Natural killer cell treated with Interleukin-12 subunit alpha and Interleukin-12 subunit beta and Interleukin-15 and Interleukin-18, amount 100 ng/mL, for 72 hours (primary cell): ENCODE measurements around the gene DLK1. TPM values are rescaled to one million over a fixed set of nuclear protein-coding genes. Genes with fewer than 3 reads are reported as not detected.
A peak's percentile ranks its signal among the peaks of the same experiment; 100 is the strongest.

Source experiments
- ATAC-seq, 2 donors: fragments of 150-1000 bp; cut with Tn5 transposase in 1 of 2; sonication (Bioruptor Pico), chemical (Tn5 transposase) in 1 of 2; 2 replicates each; pipeline ENCODE4 v1.10.0; 2021
- DNase-seq: peaks from one replicate; pipeline ENCODE4 v3.0.0; 2022; ENCODE audit warnings: low spot score
- H3K27ac Mint-ChIP-seq, 2 donors: 1 replicate in 1 of 2; 2 replicates in 1 of 2; pipeline ENCODE4 v1.8.0; 2022; ENCODE audit warnings: mixed read lengths in 2 of 2, mild to moderate bottlenecking in 1 of 2, moderate library complexity in 1 of 2
- H3K27me3 Mint-ChIP-seq, 2 donors: 1 replicate in 1 of 2; 2 replicates in 1 of 2; pipeline ENCODE4 v1.8.0; 2022; ENCODE audit warnings: mixed read lengths in 2 of 2
- H3K36me3 Mint-ChIP-seq: one replicate; pipeline ENCODE4 v1.8.0; 2022; ENCODE audit warnings: mixed read lengths
- H3K4me1 Mint-ChIP-seq, 2 donors: 1 replicate in 1 of 2; 2 replicates in 1 of 2; pipeline ENCODE4 v1.8.0; 2022; ENCODE audit warnings: low read depth in 2 of 2, mixed read lengths in 2 of 2, mild to moderate bottlenecking in 1 of 2
- H3K4me3 Mint-ChIP-seq: one replicate; pipeline ENCODE4 v1.8.0; 2022; ENCODE audit warnings: mixed read lengths
- H3K9me3 Mint-ChIP-seq: 2 replicates; pipeline ENCODE4 v1.8.0; 2022; ENCODE audit warnings: mixed read lengths
- total RNA-seq, 2 donors: library from RNA; stranded (reverse); gene quantifications; one replicate each; pipeline ENCODE4 v1.2.3, GENCODE V29; 2022

The DLK1 gene
- total RNA-seq, 2 donors from 2014 or later: not detected

DNA sequence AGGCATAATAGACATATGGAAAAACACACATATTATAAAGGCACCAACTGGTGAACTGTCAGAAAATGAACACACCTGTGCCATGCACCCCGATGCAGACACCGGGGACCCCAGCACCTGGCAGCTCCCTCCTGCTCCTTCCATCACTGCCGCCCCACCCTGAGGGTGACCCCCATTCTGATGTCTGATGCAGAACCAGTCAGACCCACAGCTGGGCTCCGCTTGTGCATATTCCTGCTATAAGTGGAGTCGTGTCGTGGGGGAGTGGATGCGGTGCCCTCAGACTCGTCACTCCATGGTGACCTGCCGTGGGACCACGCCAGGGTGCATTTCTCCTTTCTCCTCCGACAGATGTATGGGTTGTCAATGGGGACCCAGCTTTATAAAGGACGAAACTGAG is 53.6 kb downstream of the DLK1 start:
- no peak for DNase-seq
- H3K36me3 Mint-ChIP-seq: no peaks in the 10 kb centered on the region
- no peak for ATAC-seq
- no peak overlapping the region for H3K27ac Mint-ChIP-seq
- H3K4me3 Mint-ChIP-seq: no peak overlapping the region
- H3K27me3 Mint-ChIP-seq: peaks cover 0 to 5% of the 10 kb centered on the region in 2 donors
- H3K9me3 Mint-ChIP-seq: no peaks in the 10 kb centered on the region
- H3K4me1 Mint-ChIP-seq: no peaks in the 10 kb centered on the region

DNA sequence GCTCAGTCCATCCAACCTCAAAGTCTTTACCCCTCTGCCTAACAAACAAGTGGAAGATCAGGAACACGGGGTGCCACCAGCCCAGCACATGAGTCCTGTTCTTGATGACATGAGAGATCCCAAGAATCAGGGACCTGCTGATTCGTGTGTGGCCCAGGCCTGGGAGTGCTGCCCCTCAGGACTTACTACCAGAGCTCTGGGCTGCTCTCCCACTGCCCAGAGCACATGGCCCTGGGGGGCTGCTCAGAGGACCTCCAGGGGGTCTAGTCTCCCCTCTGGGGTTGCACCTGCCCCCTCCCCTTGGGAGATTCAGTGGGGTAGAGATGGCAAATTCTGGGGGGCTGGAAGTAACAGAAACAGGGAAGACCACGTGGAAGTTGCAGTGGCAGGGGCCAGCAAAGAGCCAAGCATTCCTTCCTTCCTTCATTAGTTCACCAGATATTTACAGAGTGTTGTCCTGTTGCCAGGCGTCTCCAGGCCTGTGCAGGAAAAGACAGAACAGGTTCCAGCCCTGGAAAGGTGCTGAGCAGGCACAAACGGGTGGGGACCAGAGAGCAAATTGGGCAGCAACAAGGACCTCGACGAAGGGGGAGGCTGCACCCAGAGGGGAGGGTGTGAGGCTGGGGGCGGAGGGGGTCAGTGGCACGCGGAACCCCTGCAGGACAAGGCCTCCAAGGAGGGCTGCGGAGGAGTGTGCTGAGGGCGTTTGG is 54.1 kb downstream of the DLK1 start:
- Mint-ChIP-seq H3K4me1 (no peaks in the 10 kb centered on the region), H3K27ac (no peak overlapping the region), H3K4me3 (no peak overlapping the region), H3K36me3 (no peaks in the 10 kb centered on the region), H3K27me3 (peaks cover 0 to 5% of the 10 kb centered on the region in 2 donors), H3K9me3 (no peaks in the 10 kb centered on the region)
- DNase-seq: no peak
- no peak for ATAC-seq

GRCh38 chr14:100781952-100782351 is 55.3 kb downstream of the DLK1 start:
- Mint-ChIP-seq H3K27me3 (peaks cover 0 to 5% of the 10 kb centered on the region in 2 donors), H3K9me3 (no peaks in the 10 kb centered on the region), H3K36me3 (no peaks in the 10 kb centered on the region), H3K4me3 (no peak overlapping the region), H3K27ac (no peak overlapping the region), H3K4me1 (no peaks in the 10 kb centered on the region)
- no peak for ATAC-seq
- no peak for DNase-seq

DNA sequence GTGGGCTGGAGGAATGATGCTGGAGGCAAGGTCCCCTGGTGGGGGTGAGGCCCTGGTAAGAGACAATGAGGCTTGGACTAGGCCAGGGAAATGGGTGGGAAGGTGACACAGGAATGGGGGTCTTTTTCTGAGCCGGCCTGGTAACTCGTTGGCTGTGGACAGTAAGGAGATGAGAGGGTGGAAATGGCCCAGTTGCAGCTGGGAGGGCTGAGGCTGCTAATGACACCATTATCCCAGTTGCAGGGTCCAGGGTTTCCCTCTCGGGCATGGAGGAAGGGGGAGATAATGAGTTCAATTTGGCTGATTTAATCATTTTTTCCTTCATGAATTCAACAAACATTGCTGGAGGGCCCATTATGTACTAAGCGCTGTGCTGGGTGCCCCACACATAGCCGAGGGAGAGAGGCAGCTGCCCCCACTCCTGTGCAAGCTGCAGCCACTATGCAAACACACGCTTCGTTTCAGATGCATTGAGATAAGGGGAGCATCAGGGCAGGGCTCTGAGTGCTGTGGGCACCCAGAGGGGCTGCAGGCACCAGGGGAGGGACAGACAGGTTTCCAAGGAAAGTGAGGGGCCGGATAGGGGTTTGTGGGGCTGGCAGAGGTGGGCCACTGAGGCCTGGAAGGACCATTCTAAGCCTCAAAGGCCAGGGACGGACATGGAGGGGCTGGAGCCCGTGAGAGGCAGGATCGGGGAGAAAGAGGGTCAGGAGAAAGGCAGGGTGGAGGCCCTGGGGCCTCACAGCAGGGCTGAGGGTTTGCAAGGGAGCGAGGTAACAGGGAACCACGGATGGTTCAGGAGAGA is 56.0 kb downstream of the DLK1 start:
- DNase-seq (no peak), ATAC-seq (no peak)
- no peak overlapping the region for H3K27ac Mint-ChIP-seq
- H3K27me3 Mint-ChIP-seq: peaks cover 0 to 5% of the 10 kb centered on the region in 2 donors
- no peaks in the 10 kb centered on the region for H3K9me3 Mint-ChIP-seq
- H3K4me3 Mint-ChIP-seq: no peak overlapping the region
- H3K36me3 Mint-ChIP-seq: no peaks in the 10 kb centered on the region
- H3K4me1 Mint-ChIP-seq: no peaks in the 10 kb centered on the region

GRCh38 chr14:100783630-100784370 is 57.1 kb downstream of the DLK1 start:
- H3K36me3 Mint-ChIP-seq: no peaks in the 10 kb centered on the region
- DNase-seq: no peak
- no peaks in the 10 kb centered on the region for H3K4me1 Mint-ChIP-seq
- H3K27me3 Mint-ChIP-seq: peaks cover 5 to 7% of the 10 kb centered on the region in 2 donors
- no peaks in the 10 kb centered on the region for H3K9me3 Mint-ChIP-seq
- ATAC-seq: no peak
- no peak overlapping the region for H3K27ac Mint-ChIP-seq
- no peak overlapping the region for H3K4me3 Mint-ChIP-seq

GRCh38 chr14:100784523-100785337 is 58.0 kb downstream of the DLK1 start:
- ATAC-seq (no peak), DNase-seq (no peak)
- H3K4me3 Mint-ChIP-seq: no peak overlapping the region
- H3K27me3 Mint-ChIP-seq: peaks cover 5 to 7% of the 10 kb centered on the region in 2 donors
- H3K36me3 Mint-ChIP-seq: no peaks in the 10 kb centered on the region
- H3K9me3 Mint-ChIP-seq: no peaks in the 10 kb centered on the region
- H3K27ac Mint-ChIP-seq: no peak overlapping the region
- H3K4me1 Mint-ChIP-seq: no peaks in the 10 kb centered on the region

GRCh38 chr14:100785338-100785615 is 58.6 kb downstream of the DLK1 start:
- Mint-ChIP-seq H3K36me3 (no peaks in the 10 kb centered on the region), H3K27me3 (peaks cover 2 to 7% of the 10 kb centered on the region in 2 donors), H3K27ac (no peak overlapping the region), H3K4me3 (no peak overlapping the region), H3K9me3 (no peaks in the 10 kb centered on the region), H3K4me1 (no peaks in the 10 kb centered on the region)
- no peak for DNase-seq
- no peak for ATAC-seq

DNA sequence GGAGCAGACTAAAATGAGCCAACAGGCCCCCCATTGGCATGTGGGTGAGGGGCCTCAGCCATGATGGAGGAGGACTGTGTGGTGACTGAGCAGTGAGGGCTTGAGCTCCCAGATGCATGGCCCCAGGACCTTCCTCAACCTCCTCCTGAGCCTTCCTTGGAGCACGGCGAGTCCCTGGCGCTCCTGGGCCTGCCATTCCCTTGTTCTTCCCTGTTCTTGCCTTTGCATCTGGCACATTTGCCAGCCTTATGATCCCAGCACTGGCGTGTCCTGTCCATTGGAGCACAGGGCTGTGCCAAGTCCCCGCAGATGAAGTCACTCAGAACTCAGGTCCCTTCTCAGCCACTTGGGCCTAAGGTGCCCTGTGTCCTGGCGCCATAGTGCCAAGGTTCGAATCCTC is 58.9 kb downstream of the DLK1 start:
- H3K36me3 Mint-ChIP-seq: no peaks in the 10 kb centered on the region
- DNase-seq (no peak), ATAC-seq (no peak)
- no peaks in the 10 kb centered on the region for H3K4me1 Mint-ChIP-seq
- H3K9me3 Mint-ChIP-seq: no peaks in the 10 kb centered on the region
- no peak overlapping the region for H3K27ac Mint-ChIP-seq
- no peak overlapping the region for H3K4me3 Mint-ChIP-seq
- H3K27me3 Mint-ChIP-seq: peaks cover 0 to 7% of the 10 kb centered on the region in 2 donors

GRCh38 chr14:100786131-100786530 is 59.4 kb downstream of the DLK1 start:
- ATAC-seq: no peak
- Mint-ChIP-seq H3K36me3 (no peaks in the 10 kb centered on the region), H3K4me1 (no peaks in the 10 kb centered on the region), H3K27me3 (peaks cover 0 to 7% of the 10 kb centered on the region in 2 donors), H3K27ac (no peak overlapping the region), H3K4me3 (no peak overlapping the region), H3K9me3 (no peaks in the 10 kb centered on the region)
- no peak for DNase-seq

- ATAC-seq: no peak
Measured at GRCh38 chr14:100786576-100787219, 60.0 kb downstream of the DLK1 start.

GRCh38 chr14:100787659-100788058 is 61.0 kb downstream of the DLK1 start:
- Mint-ChIP-seq H3K4me3 (no peak overlapping the region), H3K36me3 (no peaks in the 10 kb centered on the region), H3K27ac (no peak overlapping the region), H3K9me3 (no peaks in the 10 kb centered on the region), H3K4me1 (no peaks in the 10 kb centered on the region), H3K27me3 (peaks cover 3 to 7% of the 10 kb centered on the region in 2 donors)
- ATAC-seq: no peak
- peak; percentile 32 for DNase-seq

More at GRCh38 chr14:100786576-100787219, 60.0 kb downstream of the DLK1 start:
- Mint-ChIP-seq H3K4me3 (no peak overlapping the region), H3K27me3 (peaks cover 0 to 7% of the 10 kb centered on the region in 2 donors), H3K27ac (no peak overlapping the region), H3K36me3 (no peaks in the 10 kb centered on the region), H3K4me1 (no peaks in the 10 kb centered on the region), H3K9me3 (no peaks in the 10 kb centered on the region)
- no peak for DNase-seq
